NCI-H526 (cell line): Measurements from ENCODE around the gene MLLT3.

Source experiments
- DNase-seq, 2 experiments: peaks; one replicate each; lab custom pipeline; 2025; lab: John Stamatoyannopoulos, UW

Gene MLLT3

DNA sequence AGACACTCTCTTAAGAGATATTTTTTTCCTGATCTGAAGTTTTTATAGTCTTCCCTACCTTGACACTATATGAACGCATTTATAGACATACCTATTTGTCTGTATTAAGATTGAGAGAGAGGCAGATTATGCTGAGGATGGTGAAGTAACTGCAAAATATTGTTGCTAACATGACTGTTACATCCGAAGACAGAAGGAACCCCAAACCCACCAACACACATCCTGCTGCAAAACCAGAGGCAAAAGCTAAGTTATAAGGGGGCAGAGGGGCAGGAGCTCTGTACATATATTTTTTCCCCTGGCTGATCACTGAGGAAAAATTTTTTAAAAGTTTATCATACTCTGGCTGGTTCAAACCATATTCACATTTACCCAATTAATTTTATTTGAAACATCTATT is 279.0 kb downstream of the MLLT3 start:
- DNase-seq = no peak

DNA sequence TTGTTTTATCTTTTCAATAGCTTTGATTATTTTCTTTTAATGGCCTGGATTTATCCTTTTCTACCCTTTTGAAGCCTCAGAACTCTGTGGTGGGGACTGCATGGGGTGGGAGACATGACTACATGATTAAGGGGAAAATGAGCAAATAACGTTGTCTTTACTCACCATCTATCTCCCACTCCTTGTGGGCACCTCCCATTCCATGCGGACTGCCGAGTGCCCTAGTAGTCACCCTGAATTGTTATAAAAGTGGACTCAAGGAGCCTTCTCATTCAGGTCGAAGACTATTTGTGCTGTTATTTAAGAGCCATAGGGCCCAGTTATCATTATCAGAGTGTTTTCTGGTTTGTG is 281.8 kb downstream of the MLLT3 start:
- no peak for DNase-seq

DNA sequence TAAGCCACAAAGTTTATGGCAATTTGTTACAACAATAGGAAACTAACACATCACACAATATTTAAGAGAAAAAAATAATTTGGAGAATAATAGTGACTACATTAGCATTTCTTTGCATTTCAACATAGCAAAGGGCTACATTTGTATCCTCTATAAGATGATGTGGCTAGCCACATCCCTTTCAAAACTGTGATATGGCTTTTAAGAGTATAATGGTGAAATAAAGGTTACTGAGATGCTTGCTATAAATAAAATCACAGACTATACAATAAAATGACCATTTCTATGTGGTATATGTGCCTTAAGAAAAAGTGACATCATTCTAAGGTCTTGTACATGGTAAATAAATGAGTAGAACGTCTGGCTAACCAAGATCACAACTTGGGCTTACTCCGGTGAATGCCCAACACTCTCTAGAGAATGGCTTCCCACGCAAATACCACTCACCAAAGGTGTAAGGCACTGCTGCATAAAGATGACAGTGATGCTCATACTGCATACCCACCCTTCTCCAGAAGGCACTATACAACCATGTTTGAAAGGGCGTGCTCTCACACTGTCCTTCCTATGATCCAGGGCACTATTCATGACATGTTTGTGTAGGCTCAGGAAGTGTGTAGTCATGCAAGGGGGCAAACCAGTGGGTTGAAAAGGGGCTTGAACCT is 286.5 kb downstream of the MLLT3 start:
- DNase-seq = no peak

DNA sequence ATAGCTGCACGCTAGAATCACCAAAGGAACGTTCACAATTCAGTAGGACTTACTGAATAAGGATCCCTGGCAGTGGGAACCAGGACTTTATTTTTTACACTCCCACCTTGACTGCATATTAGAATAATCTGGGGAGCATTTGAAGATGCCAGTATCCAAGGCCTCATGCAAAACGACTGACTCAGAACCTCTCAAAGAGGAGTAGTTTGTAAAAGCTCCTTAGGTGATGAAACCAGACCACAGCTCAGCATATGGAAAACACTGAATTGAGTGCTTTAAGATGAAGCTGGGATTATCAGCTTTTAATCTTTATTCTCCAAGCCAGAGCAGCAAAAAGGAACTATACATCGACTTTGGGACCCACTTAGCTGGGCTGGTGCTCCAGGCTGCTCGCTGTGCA is 288.3 kb downstream of the MLLT3 start:
- no peak for DNase-seq

DNA sequence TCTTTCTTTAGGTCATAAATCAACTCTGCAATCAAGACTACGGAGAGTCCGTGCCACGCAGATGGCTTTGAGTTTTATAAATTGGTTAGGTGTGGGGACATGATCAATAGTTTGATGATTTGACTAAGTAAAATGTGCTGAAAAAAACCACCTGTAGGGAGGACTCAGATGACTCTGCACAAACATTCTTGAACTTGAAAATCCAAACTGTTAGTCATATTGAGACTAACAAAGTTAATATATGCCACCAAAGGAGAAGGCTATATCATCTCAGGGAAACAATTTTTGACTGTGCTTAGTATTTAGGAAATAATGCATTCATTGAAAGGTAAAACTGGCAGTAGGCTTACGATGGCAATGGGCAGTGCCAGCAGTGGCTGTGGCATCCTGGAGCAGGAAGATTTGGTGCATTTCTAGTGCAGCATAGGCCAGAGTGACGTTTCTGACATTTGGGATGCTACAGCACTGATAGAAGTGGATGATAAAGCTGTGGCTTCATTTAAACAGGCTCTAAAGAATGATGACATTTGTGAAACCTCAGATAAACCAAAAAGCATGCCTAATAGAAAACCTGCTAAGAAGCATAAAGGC is 291.1 kb downstream of the MLLT3 start:
- DNase-seq = no peak

DNA sequence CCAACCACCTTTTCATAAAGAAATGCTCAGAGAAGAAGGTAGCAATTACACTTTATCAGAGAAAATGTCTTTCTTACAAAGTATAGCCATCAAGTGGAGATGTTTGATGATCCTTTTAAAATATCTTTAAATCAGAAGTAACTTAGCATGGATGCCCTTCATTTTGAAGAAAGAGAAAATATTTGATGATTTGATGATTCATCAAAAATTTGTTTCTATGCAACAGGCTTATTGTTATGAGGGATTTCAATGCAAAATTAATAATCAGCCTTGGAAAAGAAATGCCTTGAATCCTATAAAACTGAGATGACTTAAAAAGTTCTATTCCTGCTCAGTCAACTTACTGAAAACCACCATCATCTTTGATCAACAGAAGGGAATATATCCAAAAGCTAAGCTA is 291.6 kb downstream of the MLLT3 start:
- no peak for DNase-seq

DNA sequence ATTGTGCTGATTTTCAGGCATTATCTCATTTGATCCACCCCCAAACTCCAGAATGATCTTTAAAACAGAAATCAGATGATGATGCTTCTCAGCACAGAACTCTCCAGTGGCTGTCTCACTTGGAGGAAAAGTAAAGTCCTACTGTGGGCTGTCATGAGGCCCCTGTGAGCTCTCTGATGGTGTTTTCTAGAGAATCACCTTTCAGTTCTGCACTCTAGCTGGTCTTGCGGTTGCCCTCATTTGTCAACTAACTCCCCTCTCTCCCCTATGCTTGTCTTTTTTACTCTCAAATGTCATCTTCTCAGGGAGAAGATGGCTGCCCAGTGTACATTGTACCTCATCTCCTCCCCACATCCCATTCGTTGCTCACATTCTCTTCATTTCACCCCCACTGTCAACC is 295.8 kb downstream of the MLLT3 start:
- no peak for DNase-seq

DNA sequence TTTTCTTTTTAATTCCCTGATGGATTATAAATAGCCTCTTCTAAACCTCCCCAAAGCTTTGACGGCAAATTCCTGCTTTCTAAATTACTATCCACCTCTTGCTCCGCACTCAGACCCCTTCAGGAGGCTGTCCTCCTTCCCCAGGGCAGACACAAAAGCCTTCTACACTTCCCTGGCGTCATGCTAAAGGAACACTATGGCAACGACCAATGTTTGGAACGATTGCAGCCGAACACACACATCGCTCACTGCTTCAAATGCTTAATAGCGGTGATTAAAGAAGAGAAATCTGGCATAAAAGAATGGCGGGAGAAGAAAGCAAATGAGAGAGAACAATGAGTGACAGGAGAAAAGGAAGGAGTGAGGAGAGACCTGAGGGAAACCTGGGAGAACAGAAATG is 297.3 kb downstream of the MLLT3 start:
- no peak for DNase-seq

DNA sequence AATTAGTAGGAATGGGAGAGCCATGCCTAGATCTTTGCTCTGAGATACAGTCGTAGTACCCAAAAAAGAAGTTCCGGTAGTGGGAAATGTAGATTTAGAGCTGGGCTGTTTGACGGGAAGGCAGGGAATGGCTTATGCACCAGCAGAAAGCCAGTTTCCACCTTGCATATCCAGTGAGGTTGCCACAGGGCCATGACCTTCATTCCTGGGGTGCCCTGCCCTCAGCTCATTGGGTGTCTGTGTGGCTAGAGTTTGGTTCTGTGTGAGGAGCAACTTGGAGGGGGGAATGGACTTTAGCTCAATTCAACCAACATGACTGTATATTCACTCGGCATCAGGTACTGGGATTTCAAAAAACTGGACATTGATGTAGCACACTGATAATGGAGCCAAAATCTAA is 300.1 kb downstream of the MLLT3 start:
- DNase-seq = no peak

DNA sequence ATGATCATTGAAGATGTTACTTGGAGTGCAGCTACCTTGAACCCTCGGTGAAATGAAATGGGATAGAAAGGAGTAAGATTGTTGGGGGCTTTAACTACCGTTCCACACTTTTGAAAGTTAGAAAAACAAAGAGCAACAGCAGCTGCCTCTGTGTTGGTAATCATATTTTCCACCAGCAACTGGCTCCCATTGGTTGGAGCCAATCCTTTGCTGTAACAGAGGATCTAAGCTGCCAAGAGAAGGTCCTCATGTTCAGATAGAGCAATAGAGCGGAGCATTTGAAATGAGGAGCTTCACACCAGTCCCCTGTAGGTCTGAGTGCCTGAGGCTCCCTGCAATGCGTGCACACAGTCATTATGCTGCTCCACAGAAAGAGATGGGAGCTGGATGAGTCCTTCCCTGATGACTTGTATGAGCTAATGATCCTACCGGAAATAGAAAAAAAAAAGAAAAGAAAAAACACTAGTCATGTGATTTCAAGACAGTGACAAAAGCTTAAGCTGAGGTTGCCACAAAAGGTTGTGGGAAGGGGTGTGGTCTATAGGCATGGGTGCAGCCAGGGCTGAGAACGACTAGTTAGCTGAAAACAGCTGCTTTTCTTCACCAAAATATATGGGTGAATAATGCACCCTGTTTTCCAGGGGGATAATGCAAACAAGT is 300.7 kb downstream of the MLLT3 start:
- DNase-seq = no peak

DNA sequence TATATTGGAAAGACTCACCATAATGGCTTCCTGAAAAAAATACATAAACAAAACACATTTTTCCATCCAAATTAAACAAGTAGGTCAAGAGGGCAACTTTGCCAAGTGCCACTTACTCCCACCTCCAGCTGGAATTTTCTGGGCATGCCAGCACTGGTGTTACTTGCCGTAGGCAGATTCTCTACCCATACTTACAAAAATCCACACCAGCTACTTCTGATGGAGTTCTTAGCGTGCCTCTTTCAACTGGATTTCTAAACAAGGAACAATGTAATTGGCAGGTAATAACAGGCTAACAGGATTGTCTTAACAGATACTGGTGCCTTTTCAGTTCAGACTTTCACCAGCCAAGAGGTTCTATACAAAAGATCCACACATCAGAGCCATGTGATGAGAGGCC is 301.4 kb downstream of the MLLT3 start:
- DNase-seq = no peak

DNA sequence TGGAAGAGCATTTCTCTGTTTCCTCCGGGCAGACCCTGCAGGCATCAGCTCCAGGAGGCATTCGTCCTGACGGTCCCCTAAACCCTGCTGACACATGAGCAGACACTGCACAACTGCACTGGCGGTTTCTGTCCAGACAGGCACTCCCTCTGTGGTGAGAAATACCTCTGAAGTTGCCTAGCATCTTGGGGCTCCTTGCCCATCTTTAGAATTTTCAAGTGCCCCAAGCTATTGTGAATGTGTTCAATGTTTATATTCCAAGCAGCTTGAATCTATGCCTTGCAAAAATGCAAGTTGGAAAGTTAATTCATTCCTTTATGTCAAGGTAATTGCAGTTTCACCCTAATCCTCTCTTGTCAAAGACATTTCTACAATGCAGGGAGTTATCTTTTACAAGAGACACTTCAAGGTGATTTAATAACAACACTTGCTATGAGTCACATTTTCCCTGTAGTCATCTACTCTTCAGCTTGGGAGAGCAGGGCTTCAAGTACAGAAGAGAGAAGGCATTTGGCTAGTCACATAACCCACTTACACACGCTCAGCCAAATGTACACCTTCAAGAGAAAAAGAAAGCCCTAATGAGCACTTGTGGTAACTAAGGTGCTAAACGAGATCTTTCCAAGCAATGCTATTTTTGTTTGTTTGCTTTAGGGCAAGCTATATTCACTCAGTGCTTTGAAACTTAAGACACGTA is 302.5 kb downstream of the MLLT3 start:
- no peak for DNase-seq

DNA sequence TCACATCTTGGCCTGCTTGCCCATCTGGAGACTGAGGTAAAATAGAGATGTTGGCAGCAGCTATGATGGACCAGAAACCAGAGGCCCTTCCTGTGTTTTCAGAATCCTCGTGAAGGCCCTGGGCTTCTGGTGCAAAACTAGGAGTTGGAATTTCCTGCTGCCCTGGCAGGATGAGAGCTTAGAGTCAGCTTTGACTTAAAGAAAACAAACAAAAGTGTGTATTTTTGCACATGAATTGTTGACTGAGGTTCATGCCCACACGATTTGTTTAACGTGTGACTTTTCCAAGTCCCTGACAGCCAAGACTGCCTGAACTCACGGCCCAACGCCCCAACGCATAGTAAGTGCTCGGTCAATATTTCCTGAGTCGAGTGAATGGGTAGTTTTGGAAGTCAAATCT is 303.1 kb downstream of the MLLT3 start:
- no peak for DNase-seq

DNA sequence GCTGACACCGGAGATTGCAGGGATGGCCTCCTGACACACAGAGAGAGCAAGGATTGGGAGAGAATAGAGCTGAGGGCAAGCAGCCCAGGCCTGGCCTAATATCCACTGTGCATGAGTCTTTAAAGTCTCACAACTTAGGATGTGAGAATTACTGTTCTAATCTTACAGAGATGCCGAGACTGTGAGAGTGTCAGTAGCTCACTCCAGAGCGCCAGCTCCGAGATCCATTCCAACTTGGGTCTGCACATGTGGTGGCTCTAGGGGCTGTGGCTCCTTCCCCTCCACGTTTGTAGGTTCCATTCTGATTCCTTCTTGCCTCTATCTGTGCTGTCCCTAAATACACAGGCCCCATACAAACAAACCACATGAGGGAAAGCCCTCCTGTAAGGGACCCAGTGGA is 304.6 kb downstream of the MLLT3 start:
- no peak for DNase-seq

DNA sequence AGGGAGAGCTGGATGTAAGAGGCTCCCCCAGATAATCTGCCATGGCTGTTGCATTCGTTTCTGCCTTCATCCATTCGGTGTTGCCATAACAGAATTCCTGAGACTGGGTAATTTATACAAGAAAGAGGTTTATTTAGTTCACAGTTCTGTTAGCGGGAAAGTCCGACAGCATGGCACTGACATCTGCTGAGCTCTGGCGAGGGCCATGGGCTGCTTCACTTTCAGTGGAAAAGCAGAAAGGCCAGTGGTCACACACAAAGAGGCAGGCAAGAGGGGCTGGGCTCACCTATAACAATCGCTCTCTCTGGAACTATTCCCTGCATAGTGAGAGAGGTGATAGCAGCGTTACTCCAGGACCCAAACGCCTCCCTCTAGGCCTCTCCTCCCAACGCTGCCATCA is 305.9 kb downstream of the MLLT3 start:
- no peak for DNase-seq

DNA sequence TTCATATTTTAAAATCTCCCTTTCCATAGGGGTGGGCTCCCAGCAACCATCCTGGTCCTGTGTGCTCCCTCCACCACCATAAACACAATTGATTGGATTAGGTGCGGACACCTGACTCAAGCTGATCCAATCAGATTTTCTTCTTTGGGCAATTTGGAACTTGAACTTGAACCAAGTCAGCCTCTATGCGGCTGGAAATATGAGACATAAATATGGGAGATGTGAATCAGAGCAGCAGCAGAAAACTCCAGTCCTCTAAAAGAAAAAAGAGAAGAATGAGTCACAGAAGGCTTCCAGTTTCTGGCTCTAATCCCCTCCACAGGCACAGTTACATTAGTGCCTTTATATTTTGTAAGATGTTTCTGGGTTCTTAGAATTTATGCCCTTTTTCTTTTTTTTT is 306.6 kb downstream of the MLLT3 start:
- no peak for DNase-seq

DNA sequence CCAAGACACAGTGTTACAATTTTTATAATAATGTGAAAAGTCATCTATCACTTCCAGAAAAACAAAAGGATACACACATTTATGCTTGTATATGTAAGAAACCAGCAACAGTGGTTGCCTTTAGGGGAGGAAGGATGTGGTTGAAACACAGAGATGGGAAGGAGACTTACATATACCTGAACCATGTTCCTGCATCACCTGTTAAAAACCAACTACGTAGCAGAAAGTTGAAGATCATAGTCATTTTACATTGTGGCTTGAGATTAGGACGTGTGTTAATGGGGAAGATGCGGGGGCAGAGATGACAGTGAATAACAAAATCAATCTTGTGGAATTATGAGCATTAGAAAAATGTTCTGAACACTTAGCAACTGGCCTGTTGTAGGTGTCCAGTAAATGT is 307.3 kb downstream of the MLLT3 start:
- no peak for DNase-seq

DNA sequence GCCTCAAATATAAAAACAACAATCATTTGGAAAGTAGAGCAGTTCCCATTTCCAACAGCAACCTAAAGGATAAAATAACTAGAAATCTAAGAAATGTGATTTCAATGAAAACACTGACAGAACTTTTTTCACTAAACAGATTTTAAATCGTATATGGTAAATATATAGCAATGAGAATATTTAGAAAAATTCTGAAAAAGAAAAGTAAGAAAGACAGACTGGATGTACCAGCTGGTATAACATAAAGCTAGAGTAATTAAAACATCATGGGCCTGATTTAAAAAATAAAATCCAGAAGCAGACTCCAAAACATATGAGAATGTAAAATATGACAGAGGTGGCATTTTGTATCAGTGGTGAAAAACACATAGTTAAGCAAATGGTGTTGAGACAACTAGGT is 308.9 kb downstream of the MLLT3 start:
- no peak for DNase-seq

DNA sequence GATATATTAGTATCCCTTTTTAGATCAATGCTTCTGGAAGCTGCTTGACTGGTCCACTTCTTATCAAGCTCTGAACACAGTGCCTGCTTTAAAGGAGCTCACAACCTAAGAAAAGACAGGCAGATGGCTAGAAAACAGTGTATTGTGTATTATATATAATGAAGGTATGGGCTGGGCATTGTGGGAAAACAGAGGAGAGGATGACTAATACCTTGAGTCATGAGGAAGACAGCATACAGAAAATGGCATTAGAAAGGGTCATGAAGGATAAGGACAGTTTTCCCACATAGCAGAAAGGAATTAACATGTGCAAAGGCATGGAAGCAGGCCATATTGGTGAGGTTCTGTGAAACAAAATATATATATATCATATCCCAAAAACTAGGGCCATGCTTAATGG is 309.6 kb downstream of the MLLT3 start:
- no peak for DNase-seq

DNA sequence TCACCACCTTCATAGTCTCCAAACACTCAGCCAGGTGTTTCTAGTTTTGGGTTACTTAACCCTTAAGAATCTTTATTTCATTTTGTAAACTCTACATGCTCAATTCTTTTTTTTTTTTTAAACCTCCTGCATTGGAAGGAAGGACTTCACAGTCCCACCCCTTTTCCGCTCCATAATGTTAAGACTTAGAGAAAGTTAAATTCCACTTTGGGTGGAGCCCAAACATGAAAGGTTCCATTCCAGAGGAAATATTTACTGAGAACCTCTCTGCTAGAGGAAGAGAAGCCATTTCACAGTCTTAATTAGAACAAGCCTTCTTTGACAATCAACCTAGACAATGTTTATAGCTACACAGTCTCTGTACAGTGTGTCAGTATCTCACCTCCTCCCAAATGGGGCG is 312.3 kb downstream of the MLLT3 start:
- no peak for DNase-seq

DNA sequence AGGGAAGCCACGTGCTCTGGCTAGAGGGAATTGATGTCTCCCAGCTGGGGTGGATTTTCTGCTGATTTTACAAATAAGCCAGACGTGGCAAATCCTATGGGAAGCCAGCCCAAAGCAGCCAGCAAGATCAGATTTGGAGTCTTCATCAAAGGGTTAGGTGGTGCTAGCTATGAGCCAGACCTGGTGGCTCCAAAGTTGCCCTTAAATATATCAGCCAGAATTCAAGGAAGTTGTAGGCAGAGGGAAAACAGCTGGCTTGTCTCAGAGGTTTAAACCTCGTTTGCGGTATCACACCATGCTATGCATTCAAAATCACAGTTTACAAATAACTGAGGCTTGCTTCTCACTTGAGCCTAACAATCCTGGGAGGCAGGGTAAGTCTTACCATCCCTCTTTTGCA is 313.2 kb downstream of the MLLT3 start:
- DNase-seq = no peak

DNA sequence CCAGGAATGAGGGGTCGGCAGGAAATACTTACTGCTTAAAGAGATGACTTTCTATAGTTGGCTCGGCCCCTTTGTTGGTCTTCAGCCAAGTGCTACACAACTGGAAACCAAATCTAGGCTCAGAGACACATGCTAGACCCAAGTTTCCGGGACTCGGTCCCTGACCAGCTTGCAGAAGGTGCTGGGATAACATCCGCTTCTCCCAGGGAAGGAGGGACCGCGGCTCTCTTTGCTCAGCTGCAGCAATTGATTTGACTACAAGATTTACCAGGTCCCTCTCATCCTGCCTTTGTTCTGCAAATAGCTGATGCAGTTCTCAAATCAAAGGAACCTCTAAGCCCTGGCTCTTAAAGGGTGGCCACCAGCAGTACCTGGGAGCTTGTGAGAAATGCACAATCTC is 314.7 kb downstream of the MLLT3 start:
- DNase-seq = peak; percentile 15 to 64

DNA sequence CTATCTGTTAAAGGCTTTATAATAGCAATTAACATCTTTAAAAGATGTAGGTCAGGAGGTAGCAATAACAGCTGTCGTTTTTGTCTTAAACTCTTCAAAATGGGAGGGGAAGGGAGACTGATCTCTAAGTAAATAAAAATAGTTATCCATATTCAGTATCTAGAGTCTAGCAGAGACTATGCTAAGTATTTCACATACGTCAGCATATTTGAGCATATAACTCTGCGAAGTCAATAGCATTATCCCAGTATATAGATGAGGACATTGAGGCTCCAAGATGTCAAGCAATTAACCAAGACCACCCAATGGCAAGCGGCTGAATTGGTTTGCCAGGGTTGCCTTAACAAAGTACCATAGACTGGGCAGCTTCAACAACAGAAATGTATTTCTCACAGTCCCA is 316.8 kb downstream of the MLLT3 start:
- DNase-seq = no peak
